H9 (cell line): ENCODE data around the gene SLC9A1. TPM values are rescaled to one million over a fixed set of nuclear protein-coding genes. Genes with fewer than 3 reads are reported as not detected.

Experiments
- DNase-seq: peaks from one replicate; pipeline ENCODE4 v3.0.0-alpha.2; 2017
- H2AFZ ChIP-seq: one replicate; pipeline ENCODE4 v1.6.1; 2013; ENCODE audit warnings: mild to moderate bottlenecking, low read length, control low read depth, moderate library complexity
- H2AK5ac ChIP-seq: 2 replicates; pipeline ENCODE4 v1.6.1; 2013; ENCODE audit warnings: low read length, control low read depth, mixed read lengths; ENCODE audit not compliant: insufficient read length
- H2BK120ac ChIP-seq: one replicate; pipeline ENCODE4 v1.6.1; 2013; ENCODE audit warnings: low read depth, mild to moderate bottlenecking, low read length, control low read depth, inconsistent platforms; ENCODE audit not compliant: poor library complexity, severe bottlenecking
- H2BK12ac ChIP-seq: 2 replicates; pipeline ENCODE4 v1.6.1; 2013; ENCODE audit warnings: low read length, control low read depth, mixed read lengths, low read depth; ENCODE audit not compliant: insufficient read length
- H2BK15ac ChIP-seq: 2 replicates; pipeline ENCODE4 v1.6.1; 2013; ENCODE audit warnings: low read depth, low read length, control low read depth
- H2BK20ac ChIP-seq: one replicate; pipeline ENCODE4 v1.6.1; 2013; ENCODE audit warnings: low read depth, mild to moderate bottlenecking, low read length, control low read depth, inconsistent platforms; ENCODE audit not compliant: poor library complexity, severe bottlenecking
- H2BK5ac ChIP-seq: 2 replicates; pipeline ENCODE4 v1.6.1; 2013; ENCODE audit warnings: low read length, control low read depth, mixed read lengths; ENCODE audit not compliant: insufficient read length
- H3K14ac ChIP-seq: 2 replicates; pipeline ENCODE4 v1.6.1; 2013; ENCODE audit warnings: low read length, control low read depth; ENCODE audit not compliant: insufficient read depth
- H3K18ac ChIP-seq: 2 replicates; pipeline ENCODE4 v1.6.1; 2013; ENCODE audit warnings: low read depth, mild to moderate bottlenecking, mixed read lengths, low read length, control low read depth; ENCODE audit not compliant: insufficient read length
- H3K23ac ChIP-seq: 2 replicates; pipeline ENCODE4 v1.6.1; 2013; ENCODE audit warnings: low read length, control low read depth, mixed read lengths, low read depth; ENCODE audit not compliant: insufficient read length
- H3K23me2 ChIP-seq: 2 replicates; pipeline ENCODE4 v1.6.1; 2013; ENCODE audit warnings: low read depth, mild to moderate bottlenecking, mixed read lengths, low read length, control low read depth; ENCODE audit not compliant: insufficient read length, poor library complexity, severe bottlenecking
- H3K27ac ChIP-seq: 2 replicates; pipeline ENCODE4 v1.5.1; 2013; ENCODE audit warnings: low read length, control low read depth, mixed read lengths, low read depth; ENCODE audit not compliant: insufficient read length
- H3K27me3 ChIP-seq: 2 replicates; pipeline ENCODE4 v1.6.1; 2013; ENCODE audit warnings: low read length, control low read depth, inconsistent platforms; ENCODE audit not compliant: insufficient read depth
- H3K4ac ChIP-seq: 2 replicates; pipeline ENCODE4 v1.6.1; 2013; ENCODE audit warnings: low read depth, mild to moderate bottlenecking, control low read depth, inconsistent platforms, low read length, moderate library complexity
- H3K4me1 ChIP-seq: 2 replicates; pipeline ENCODE4 v1.6.1; 2013; ENCODE audit warnings: low read length, control low read depth, inconsistent platforms; ENCODE audit not compliant: insufficient read depth
- H3K4me2 ChIP-seq: 2 replicates; pipeline ENCODE4 v1.6.1; 2013; ENCODE audit warnings: low read length, control low read depth, mixed read lengths; ENCODE audit not compliant: insufficient read length, insufficient read depth
- H3K56ac ChIP-seq: 2 replicates; pipeline ENCODE4 v1.6.1; 2013; ENCODE audit warnings: low read depth, mild to moderate bottlenecking, mixed read lengths, low read length, control low read depth; ENCODE audit not compliant: insufficient read length
- H3K79me1 ChIP-seq: 2 replicates; pipeline ENCODE4 v1.6.1; 2013; ENCODE audit warnings: low read depth, mild to moderate bottlenecking, moderate library complexity, low read length, control low read depth, inconsistent platforms; ENCODE audit not compliant: insufficient read depth, poor library complexity, severe bottlenecking
- H3K79me2 ChIP-seq: 2 replicates; pipeline ENCODE4 v1.6.1; 2013; ENCODE audit warnings: low read length, control low read depth, inconsistent platforms; ENCODE audit not compliant: insufficient read depth
- H3K9ac ChIP-seq: 2 replicates; pipeline ENCODE4 v1.6.1; 2013; ENCODE audit warnings: low read length, control low read depth, mixed read lengths; ENCODE audit not compliant: insufficient read length; ENCODE audit errors: extremely low read depth
- H3K9me3 ChIP-seq: one replicate; pipeline ENCODE4 v1.6.1; 2013; ENCODE audit warnings: low read depth, low read length, inconsistent platforms; ENCODE audit not compliant: control insufficient read depth
- H3T11ph ChIP-seq: one replicate; pipeline ENCODE4 v1.6.1; 2013; ENCODE audit warnings: mild to moderate bottlenecking, low read length, control low read depth, inconsistent platforms
- H4K20me1 ChIP-seq: one replicate; pipeline ENCODE4 v1.6.1; 2013; ENCODE audit not compliant: control insufficient read depth, insufficient read length, insufficient read depth
- H4K5ac ChIP-seq: 2 replicates; pipeline ENCODE4 v1.6.1; 2013; ENCODE audit warnings: low read depth, mild to moderate bottlenecking, mixed read lengths, low read length, control low read depth; ENCODE audit not compliant: insufficient read length
- H4K8ac ChIP-seq: replicated peaks from 2 replicates; pipeline ENCODE4 v1.6.1; 2013; ENCODE audit warnings: low read length, control low read depth, mixed read lengths, low read depth; ENCODE audit not compliant: insufficient read length
- H4K91ac ChIP-seq: 2 replicates; pipeline ENCODE4 v1.6.1; 2013; ENCODE audit warnings: low read depth, mild to moderate bottlenecking, moderate library complexity, mixed read lengths, low read length, control low read depth; ENCODE audit not compliant: insufficient read length
- H3K27ac Mint-ChIP-seq, 3 experiments: 2 replicates in 2 of 3; 3 replicates in 1 of 3; pipeline ENCODE4 v1.8.0; 2020 to 2021; ENCODE audit warnings: mixed read lengths in 3 of 3, mild to moderate bottlenecking in 1 of 3, moderate library complexity in 1 of 3
- H3K27me3 Mint-ChIP-seq: 2 replicates; pipeline ENCODE4 v1.8.0; 2021; ENCODE audit warnings: low read depth, mild to moderate bottlenecking, moderate library complexity, mixed read lengths
- H3K36me3 Mint-ChIP-seq, 3 experiments: 2 replicates in 2 of 3; 3 replicates in 1 of 3; pipeline ENCODE4 v1.8.0; 2020 to 2021; ENCODE audit warnings: low read depth in 3 of 3, mixed read lengths in 3 of 3; ENCODE audit not compliant: insufficient read depth in 1 of 3
- H3K4me1 Mint-ChIP-seq, 2 experiments: 2 replicates each; pipeline ENCODE4 v1.8.0; 2020; ENCODE audit warnings: mixed read lengths in 2 of 2
- H3K4me3 Mint-ChIP-seq, 2 experiments: 2 replicates in 1 of 2; 3 replicates in 1 of 2; pipeline ENCODE4 v1.8.0; 2020 to 2021; ENCODE audit warnings: mild to moderate bottlenecking in 2 of 2, mixed read lengths in 2 of 2, moderate library complexity in 1 of 2
- H3K9me3 Mint-ChIP-seq, 2 experiments: 2 replicates in 1 of 2; 3 replicates in 1 of 2; pipeline ENCODE4 v1.8.0; 2020; ENCODE audit warnings: mild to moderate bottlenecking in 2 of 2, mixed read lengths in 2 of 2, moderate library complexity in 1 of 2
- WGBS: extraction: QIAGEN DNeasy Blood & Tissue Kit; methylation state at CpG from one replicate; pipeline ENCODE4 v1.1.7; 2013; ENCODE audit warnings: missing lambda C conversion rate, low lambda C conversion rate, mixed read lengths; ENCODE audit not compliant: insufficient read length; ENCODE audit errors: extremely low coverage; 5-methylcytosine and 5-hydroxymethylcytosine counted together
- total RNA-seq: library from RNA; stranded (reverse); gene quantifications from 2 replicates; pipeline ENCODE4 v1.2.1, GENCODE V29; 2021
- TF ChIP-seq, protein P1 (sequence below): fragments of 200-600 bp; sonication (generic); conservative IDR thresholded peaks from 3 replicates; pipeline ENCODE4 v1.8.0; 2021; ENCODE audit warnings: antibody characterized with exemption, mild to moderate bottlenecking

The SLC9A1 gene
- total RNA-seq, 1 experiment from 2014 or later: 20.8 TPM

DNA sequence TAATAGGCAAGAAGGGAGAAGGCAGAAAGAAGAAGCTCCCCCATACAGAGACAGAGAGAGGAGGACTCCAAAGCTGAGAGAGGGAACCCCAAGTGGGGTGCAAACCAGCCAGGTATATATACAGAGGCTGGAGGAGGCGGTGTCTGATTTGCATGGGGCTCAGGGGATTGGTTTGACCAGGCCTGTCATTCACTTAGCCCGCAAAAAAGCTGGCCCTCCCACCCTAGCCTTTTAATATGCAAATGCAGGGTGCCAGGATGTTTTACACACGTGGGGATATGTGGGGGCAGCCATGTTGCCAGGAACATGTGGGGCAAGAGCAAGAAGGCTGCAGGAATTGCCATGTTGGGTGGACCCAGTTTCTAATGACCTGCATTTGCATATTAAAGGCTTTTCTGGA lies 105.3 kb downstream of the SLC9A1 start:
- Mint-ChIP-seq H3K4me3 (peak overlapping the region in 1 of 2 experiments; percentile 6; a peak in 1 of 5 replicates), H3K36me3 (peaks cover 0 to 7% (median 0%) of the 10 kb centered on the region in 3 experiments; a peak in 2 of 7 replicates), H3K27me3 (no peaks in the 10 kb centered on the region; the same call in 1 of the 2 replicates), H3K27ac (peak overlapping the region; percentile 70 to 90 (median 80); a peak in 3 of 7 replicates), H3K9me3 (peaks cover 0 to 4% of the 10 kb centered on the region in 2 experiments; a peak in 2 of 5 replicates), H3K4me1 (peaks cover 27 to 30% of the 10 kb centered on the region in 2 experiments)
- no peak overlapping the region for H2AK5ac ChIP-seq
- peak; percentile 85 for DNase-seq
- no peak overlapping the region for H3K18ac ChIP-seq
- no peak overlapping the region for H4K5ac ChIP-seq
- H3K23ac ChIP-seq: no peak overlapping the region
- no peak overlapping the region for H2AFZ ChIP-seq
- no peak overlapping the region for H4K91ac ChIP-seq
- H2BK12ac ChIP-seq: no peak overlapping the region
- TF ChIP-seq, protein P1, sequence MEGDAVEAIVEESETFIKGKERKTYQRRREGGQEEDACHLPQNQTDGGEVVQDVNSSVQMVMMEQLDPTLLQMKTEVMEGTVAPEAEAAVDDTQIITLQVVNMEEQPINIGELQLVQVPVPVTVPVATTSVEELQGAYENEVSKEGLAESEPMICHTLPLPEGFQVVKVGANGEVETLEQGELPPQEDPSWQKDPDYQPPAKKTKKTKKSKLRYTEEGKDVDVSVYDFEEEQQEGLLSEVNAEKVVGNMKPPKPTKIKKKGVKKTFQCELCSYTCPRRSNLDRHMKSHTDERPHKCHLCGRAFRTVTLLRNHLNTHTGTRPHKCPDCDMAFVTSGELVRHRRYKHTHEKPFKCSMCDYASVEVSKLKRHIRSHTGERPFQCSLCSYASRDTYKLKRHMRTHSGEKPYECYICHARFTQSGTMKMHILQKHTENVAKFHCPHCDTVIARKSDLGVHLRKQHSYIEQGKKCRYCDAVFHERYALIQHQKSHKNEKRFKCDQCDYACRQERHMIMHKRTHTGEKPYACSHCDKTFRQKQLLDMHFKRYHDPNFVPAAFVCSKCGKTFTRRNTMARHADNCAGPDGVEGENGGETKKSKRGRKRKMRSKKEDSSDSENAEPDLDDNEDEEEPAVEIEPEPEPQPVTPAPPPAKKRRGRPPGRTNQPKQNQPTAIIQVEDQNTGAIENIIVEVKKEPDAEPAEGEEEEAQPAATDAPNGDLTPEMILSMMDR: no peak
- H2BK120ac ChIP-seq: no peak overlapping the region
- H4K20me1 ChIP-seq: no peaks in the 10 kb centered on the region
- no peak overlapping the region for H2BK15ac ChIP-seq
- no peaks in the 10 kb centered on the region for H3K27me3 ChIP-seq
- no peak overlapping the region for H3K4me2 ChIP-seq
- H3K27ac ChIP-seq: no peak overlapping the region
- peaks cover 8% of the 10 kb centered on the region; the same call in 1 of the 2 replicates for H3K4me1 ChIP-seq
- WGBS: no CpG with 5 or more reads among the region's 3 CpGs
- H2BK20ac ChIP-seq: no peak overlapping the region
- H3K9me3 ChIP-seq: no peaks in the 10 kb centered on the region
- no peak overlapping the region for H3K9ac ChIP-seq
- H3T11ph ChIP-seq: no peak overlapping the region
- no peak overlapping the region for H2BK5ac ChIP-seq
- H3K79me2 ChIP-seq: no peaks in the 10 kb centered on the region
- no peak overlapping the region for H4K8ac ChIP-seq
- no peak overlapping the region for H3K14ac ChIP-seq
- no peaks in the 10 kb centered on the region for H3K23me2 ChIP-seq
- no peak overlapping the region for H3K4ac ChIP-seq
- H3K56ac ChIP-seq: no peak overlapping the region
- H3K79me1 ChIP-seq: no peaks in the 10 kb centered on the region
